Activated CD8-positive, alpha-beta memory T cell treated with anti-CD3 and anti-CD28 coated beads, Interleukin-2, amount 50 U/mL, for 24 hours (primary cell): Measurements from ENCODE around the gene SPON1.
"Not testable (repeated sequence)": the region's sequence is repeated elsewhere in the genome, so short reads cannot be mapped to it uniquely, and the experiment has no call there.

ENCODE experiments used
- DNase-seq: peaks from one replicate; pipeline ENCODE4 v3.0.0-alpha.2; 2020; ENCODE audit errors: extremely low read depth

SPON1 gene

DNA sequence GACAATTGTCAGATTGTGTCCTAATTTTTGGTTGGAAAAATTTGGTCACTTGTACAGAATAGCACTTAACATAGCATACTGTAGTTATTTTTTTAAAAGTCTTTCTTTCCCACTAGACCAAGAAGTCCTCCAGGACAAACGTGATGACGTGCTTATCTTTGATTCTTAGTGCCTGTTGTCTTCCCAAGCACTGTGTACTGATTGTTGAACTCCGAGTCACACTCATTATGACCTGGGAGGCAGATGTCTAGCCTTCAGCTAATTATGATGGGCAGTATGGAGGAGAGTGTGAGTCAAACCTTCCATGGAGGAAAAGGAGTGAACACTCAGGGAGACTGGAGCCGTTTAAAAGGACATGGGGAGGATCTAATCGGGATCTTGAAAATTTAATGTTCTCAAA is 119.8 kb downstream of the SPON1 start:
- DNase-seq, result no peak

DNA sequence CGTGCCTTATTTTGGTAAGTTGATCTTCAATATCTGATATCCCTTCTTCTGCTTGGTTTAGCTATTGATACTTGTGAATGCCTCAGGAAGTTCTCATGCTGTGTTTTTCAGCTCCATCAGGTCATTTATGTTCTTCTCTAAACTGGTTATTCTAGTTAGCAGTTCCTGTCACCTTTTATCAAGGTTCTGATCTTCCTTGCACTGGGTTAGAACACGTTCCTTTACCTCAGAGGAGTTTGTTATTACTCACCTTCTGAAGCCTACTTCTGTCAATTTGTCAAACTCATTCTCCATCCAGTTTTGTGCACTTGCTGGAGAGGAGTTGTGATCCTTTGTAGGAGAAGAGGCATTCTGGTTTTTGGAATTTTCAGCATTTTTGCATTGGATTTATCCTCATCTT is 126.3 kb downstream of the SPON1 start:
- not testable (repeated sequence) for DNase-seq

DNA sequence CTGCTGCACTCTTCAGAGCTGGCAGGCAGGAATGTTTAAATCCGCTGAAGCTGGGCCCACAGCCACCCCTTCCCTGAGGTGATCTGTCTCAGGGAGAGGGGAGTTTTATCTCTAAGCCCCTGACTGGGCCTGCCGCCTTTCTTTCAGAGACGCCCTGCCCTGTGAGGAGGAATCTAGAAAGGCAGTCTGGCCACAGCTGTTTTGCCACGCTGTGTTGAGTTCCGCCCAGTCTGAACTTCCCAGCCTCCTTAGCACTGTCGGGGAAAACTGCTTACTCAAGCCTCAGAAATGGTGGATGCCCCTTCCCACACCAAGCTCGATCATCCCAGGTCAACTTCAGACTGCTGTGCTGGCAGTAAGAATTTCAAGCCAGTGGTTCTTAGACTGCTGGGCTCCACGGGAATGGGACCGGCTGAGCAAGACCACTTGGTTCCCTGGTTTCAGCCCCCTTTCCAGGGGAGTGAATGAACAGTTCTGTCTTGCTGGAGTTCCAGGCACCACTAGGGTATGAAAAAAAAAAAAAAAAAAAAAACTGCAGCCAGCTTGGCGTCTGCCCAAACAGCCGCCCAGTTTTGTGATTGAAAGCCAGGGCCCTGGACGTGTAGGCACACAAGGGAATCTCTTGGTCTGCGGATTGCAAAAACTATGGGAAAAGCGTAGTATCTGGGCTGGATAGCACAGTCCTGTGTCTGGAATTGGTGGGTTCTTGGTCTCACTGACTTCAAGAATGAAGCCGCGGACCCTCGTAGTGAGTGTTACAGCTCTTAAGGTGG is 127.4 kb downstream of the SPON1 start:
- no peak for DNase-seq

DNA sequence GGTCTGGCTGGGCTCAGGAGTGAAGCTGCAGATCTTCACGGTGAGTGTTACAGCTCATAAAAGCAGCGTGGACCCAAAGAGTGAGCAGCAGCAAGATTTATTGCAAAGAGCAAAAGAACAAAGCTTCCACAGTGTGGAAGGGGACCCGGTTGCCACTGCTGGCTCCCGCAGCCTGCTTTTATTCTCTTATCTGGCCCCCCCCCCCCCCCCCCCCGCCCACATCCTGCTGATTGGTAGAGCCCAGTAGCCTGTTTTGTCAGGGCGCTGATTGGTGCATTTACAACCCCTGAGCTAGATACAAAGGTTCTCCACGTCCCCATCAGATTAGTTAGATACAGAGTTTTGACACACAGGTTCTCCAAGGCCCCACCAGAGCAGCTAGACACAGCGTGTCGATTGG is 128.1 kb downstream of the SPON1 start:
- not testable (repeated sequence) for DNase-seq

DNA sequence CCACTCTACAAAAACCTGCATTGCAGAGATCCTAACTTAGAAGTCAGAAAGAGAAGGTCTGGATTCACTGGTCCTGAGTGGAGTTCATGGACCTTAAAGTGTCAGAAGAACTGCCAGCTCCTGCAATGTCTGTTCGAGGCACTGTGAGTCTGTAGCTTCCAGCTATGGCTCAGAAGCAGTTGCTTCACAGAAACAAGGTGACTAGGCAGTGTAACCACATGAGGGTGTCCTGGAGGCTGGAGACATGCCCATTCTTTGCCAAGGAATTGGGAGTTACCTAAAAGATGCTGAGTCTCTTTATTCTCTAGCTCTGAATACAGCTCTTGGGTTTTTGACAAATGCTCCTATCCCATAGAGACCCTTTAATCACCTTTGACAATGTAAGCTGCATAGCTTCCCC is 130.5 kb downstream of the SPON1 start:
- no peak for DNase-seq

DNA sequence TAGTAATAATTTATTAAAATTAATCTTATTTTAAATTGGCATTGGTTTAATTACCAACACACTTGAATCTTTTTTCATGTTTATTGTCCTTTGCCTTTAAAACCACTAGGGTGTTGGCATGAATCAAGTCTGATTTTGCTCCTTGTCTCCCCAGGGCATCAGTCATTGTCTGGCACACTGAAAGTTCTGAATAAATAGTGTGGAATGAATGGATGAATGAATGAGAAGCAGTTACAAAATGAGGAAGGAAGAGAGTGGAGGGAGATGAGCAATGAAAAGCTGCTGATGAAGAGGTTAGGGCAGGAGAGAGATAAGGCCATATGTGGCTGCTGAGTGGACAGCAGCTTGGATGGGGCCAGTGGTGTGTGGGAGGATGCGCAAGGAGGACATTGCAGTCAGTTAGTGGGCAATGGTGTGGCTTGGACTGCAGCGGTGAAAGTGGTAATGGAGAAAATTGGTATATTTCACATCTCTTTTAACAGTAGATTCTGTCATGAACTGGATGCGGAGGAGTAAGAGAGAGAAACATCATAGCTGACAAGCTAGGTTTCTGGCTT is 132.0 kb downstream of the SPON1 start:
- no peak for DNase-seq

DNA sequence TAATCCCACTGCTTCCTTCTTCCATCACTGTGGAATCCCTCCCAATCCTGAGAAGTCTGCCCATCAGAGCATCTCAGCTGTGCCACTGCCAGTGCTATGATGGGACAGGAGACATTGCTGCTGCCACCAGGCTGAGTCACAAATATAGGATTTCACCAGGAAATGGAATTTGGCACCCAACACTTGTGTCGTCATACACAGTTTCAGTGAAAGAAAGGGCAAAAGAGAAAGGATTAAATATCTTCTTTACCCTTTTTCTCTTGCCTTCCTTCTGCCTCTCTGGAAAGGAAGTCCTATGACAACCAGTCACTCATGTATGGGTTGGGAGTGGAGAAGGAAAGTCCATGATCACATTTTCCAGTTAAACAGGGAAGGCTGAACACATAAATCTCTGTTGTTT is 133.4 kb downstream of the SPON1 start:
- DNase-seq, result no peak

DNA sequence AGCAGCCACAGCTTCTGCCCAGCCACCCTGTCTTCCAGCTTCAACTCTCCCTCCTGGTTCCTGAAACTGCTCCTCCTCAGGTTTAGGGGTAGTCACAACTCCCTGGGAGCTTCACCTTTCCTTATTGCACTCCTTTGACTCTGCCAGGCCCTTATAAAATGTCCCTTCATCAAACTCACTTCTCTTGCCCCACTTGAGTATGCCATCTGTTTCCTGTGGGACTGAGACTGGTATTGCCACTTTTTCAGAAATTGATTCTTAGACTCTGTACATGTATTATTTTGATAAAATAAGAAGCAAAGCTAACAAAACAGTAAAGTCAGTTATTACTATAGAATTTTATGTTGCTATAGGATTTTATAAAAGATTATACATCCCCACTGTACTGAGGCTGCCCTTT is 134.1 kb downstream of the SPON1 start:
- no peak for DNase-seq

DNA sequence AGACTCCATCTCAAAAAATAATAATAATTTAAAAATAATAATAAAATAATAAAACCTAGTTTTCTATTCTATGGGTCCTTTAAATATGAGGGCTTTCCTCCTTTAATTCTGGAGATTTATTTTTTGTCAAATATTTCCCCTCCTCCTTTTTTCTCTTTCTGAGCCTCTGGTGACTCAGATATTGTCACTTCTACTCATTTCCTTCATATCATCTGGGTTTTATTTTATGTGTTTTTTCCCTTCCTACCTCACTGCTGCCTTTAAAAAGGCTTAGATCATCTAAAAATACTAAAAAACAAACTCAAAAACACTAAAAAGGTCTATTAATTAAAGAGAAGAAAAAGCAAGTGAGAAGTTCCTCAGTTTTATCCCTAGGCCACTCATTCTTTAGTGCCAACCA is 138.9 kb downstream of the SPON1 start:
- DNase-seq, result no peak

DNA sequence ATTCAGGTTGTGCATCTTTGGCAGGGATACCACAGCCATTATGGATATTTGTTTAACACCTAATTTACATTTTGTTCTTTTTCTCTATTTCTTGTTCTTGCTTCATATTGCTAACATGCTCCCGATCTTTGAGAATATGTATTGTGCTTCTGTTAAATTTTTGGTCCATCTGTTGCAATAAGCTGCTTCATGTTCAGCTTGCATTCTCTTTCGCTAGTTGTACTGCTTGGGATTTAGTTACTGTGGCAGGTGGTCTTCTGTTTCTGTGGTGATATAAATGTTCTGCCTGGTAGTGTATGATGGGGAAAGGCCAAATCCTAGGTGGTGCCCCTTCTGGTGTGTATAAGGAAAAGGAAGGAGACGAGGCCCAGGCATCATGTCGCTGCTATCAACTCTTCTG is 140.2 kb downstream of the SPON1 start:
- no peak for DNase-seq

DNA sequence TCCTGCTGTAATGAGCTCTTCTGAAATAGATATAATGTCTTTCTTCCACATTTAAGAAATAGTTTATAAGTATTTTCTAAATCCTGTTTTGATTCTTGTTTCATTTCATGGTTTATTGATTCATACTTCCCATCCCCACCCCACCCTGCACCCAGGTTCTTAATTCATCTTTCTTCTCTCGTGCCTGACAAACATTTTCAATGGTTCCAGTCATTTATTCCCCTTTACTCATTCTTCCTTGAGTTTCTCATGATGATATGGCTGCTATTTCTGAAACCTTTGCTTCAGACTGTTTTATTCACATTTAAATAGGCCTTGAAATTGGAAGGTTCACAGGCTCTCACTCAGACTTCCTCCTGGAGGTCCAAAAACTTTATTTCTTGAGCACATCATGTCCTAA is 142.9 kb downstream of the SPON1 start:
- no peak for DNase-seq

DNA sequence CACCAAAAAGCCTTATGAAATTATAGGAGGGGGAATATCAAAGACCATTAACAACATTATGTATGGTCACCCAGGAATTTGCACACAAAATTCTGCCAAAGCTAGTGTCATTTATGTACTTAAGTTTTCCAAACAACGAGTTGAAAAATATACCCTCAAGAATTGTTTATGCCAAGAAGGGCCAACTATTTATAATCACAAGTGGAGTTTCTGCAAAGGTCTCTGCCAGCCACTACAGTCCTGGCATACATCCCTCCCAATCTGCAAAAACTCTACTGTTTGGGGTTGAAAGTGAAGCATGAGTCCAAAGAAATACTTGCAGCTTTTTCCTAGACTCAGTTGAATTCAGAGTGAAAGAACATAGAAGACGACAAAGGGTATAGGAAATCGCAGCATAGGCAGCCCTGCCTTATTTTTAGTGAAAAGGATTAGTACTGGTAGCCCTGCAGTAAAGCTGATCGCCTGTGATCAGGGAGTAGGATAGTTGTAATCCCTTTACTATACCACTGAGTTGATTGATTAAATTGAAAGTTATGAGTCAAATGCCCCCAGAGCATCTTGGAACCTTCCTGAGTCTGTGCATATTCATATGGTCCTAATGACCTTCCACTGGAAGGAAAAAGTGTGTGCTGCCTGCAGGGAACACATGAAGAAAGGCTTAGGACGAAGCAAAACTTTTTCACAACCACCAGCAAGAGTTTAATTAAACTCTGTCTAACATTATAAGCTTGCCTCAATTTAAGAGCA is 144.0 kb downstream of the SPON1 start:
- no peak for DNase-seq

DNA sequence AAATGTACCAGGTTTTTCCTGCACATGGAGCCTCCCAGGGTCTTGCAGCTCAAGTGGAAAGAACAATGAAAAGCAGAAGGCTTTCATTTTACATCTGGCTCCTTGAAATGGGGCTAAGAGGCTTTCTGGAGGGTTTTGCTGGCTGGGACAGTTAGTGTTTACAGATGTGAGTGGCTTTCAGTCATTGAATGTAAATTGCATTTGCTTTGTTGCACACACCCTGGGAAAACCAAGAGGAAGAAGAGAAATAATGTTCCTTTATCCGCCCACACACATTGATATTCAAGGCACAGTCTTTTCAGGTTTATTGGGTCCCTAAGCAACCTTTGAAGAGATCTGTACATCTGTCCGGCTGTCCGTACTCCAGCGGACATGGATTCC is 144.5 kb downstream of the SPON1 start:
- DNase-seq, result no peak

DNA sequence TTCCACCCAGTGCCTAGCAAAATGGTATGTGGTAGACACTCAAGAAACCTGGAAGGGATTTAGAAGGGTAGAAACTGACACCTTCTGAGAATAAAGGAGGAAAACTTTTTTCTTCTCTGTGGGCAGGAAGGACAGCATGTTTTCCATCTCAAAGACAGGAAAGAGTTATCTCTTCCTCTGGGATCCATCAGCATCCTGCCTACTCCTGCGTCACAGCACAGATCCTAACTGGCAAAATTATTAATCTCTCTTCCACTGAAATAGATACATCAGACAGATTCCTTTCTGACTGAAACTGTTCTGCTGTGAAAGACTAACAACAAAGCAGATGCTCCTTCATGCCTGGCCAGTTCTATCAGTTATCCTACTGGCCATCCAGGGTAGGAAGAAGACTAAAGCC is 147.2 kb downstream of the SPON1 start:
- DNase-seq, result no peak

DNA sequence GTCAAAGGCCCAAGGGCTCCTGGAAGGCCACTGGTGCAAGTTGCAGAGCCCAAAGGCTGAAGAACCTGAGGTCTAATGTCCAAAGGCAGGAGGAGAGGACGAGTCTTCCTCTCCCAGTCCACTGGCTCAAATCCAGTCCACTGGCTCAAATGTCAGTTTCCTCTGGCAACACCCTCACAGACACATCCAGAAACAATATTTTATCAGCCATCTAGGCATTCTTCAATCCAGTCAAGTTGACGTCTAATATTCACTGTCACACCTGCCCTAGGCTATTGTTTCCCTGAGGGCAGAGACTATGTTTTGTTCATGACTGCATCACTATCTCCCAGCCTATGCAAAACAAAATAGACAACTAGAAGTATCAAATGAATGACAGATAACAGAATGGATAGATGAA is 148.1 kb downstream of the SPON1 start:
- DNase-seq, result no peak

DNA sequence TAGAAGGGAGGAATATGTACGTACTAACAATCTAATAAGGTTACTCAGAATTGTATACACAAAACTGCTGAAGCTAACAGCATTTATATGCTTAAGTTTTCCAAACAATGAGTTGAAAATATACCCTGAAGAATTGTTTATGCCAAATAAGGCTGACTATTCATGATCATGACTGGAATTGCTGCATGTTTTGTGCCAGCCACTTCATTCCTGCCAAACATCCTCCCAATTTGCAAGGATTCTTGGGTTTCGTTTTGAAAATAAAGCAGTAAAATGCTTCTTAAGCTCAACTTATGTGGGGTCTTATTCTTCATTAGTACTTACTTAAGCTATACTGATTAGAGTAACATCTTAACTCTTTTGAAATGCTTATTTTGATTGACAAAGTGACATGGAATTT is 149.0 kb downstream of the SPON1 start:
- no peak for DNase-seq

DNA sequence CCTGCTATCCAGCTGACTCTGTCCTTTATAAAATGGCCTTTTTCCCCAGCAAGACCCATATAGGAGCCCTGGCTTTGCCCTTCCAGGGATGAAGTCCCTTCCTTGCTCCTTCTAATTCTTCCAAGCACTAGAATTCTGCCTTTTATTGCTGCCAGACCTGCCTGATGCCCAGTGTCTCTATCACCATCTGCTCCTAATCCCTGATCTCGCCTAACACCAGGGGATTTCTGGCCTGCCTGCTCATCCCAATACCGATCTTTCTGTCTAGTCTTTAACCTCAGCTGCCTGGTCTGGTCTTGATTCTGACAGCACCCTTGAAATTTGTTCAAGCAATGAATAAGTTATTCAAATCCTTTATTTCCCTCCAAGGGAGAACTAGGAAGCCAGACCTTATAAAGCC is 150.2 kb downstream of the SPON1 start:
- DNase-seq, result no peak

DNA sequence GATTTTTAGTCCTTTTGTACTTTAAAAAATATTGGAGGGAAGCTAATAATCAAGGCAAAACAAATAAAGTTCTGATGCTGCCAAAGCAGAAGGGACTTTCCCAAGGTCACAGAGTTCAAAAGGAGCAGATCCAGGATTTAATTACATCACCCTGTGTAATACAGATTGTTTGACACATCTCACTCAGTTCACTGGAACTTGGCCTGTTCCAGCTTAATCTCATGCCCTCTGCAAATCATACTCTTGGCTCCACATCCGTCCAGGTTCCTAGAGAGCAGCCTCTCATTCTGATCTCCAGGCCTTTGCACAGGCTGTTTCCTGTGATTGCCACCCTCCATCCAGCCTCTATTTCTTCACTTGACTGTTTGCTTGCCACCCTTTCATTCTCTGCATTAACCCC is 151.7 kb downstream of the SPON1 start:
- no peak for DNase-seq

DNA sequence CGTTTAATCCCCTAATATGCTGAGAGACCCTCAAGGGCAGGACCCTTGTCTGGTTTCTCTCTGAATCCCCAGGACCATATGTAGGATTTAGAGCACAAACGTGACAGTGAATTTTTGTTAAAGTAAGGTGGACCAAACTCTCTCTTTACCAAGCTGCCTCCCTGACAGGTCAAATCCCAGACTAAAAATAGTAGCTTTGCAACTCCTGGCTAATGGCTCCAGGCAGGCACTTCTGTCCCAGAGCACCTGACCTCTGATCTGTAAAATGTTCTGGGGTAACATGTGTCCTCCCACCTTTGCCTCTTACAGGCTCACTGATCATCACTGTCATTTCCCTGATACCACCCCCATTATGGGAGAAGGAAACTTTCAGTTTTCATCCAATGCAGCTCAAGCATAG is 152.3 kb downstream of the SPON1 start:
- DNase-seq, result no peak

DNA sequence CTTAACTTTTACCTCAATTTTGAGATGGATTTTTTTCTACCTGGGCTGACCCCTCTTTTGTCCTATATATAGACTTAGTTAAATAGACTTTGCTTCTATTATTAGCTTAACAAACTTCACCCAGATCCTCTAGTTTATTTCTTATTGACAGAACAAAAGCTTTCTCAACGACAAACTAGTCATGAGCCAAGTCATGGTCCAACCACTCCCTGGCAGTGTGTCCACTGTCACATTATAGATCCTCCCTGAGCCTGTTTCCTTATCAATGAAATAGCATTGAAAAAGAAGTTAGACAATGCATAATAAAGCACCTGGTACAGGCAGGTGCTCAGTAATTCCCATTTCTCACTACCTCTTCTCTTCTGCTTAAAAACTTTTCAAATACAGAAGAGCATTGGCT is 155.1 kb downstream of the SPON1 start:
- no peak for DNase-seq

DNA sequence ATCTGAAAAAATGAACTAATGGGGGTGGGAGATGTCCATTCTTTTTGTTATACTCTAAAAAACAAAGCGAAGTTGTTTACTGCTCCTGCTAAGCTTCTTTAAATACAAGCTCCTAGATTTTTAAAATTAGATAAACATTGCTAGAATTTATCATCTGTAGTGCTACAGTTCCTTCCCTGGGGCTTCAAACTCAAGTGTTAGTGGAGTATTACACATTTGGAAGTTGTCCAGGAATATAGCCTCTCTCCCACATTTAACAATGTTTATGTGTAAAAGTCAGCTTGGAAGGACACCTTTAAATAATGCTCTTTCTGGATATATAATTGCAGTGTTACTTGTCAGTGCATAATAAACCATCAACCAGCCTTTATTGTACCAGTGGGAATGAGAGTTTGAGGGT is 155.5 kb downstream of the SPON1 start:
- DNase-seq, result no peak

DNA sequence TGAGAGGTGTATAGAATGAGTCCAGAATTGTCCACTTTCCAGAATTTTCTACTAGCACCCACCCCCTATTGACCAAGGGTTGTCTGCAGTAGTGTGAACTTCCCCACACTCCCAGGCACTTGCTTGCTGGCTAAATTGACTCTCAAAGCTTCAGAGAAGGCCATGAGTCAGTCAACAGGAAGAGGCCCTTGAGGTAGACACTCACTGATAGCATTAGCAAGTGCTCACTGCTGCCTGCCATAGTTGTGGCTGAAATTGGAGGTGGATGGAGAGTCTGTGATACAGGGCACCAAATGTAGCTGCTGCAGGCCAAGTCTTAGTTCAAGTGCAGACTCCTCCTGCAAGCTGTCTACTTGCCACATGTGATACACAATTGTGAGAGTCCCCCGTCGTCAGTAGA is 156.8 kb downstream of the SPON1 start:
- DNase-seq, result no peak

DNA sequence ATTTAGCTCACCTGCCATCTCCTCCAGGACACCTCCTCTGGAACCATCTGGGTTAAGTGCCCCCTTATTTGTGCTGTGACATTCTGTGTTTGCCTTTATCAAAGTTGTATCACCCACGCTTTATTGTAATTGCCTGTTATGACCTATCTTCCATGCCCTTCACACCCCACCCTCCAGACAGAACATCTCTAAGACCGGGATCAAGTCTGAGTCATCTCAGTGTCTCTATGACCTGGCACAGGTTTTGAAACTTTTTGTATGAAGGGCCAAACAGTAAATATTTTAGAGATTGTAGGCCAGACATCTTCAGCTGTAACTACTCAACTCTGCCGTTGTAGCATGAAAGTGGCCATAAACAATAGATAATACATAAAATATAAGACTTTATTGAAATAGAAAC is 161.8 kb downstream of the SPON1 start:
- DNase-seq, result no peak
